Muscle of leg (tissue), 11 donors: ENCODE measurements around the gene TES. TPM values are rescaled to one million over a fixed set of nuclear protein-coding genes. Genes with fewer than 3 reads are reported as not detected.
A peak's percentile ranks its signal among the peaks of the same experiment; 100 is the strongest.
"Not testable (repeated sequence)": the region's sequence is repeated elsewhere in the genome, so short reads cannot be mapped to it uniquely, and the experiment has no call there.

ENCODE experiments used
- DNase-seq: peaks from one replicate; pipeline ENCODE4 v3.0.0; 2013
- H3K27ac ChIP-seq: one replicate; pipeline ENCODE4 v1.5.1; 2013; ENCODE audit warnings: mild to moderate bottlenecking, low read length, control low read depth
- H3K27me3 ChIP-seq: one replicate; pipeline ENCODE4 v1.6.1; 2013; ENCODE audit warnings: low read length; ENCODE audit not compliant: control insufficient read depth, insufficient read depth
- H3K36me3 ChIP-seq: one replicate; pipeline ENCODE4 v1.6.1; 2013; ENCODE audit warnings: low read length; ENCODE audit not compliant: control insufficient read depth, insufficient read depth
- H3K4me1 ChIP-seq: one replicate; pipeline ENCODE4 v1.6.1; 2013; ENCODE audit warnings: low read length; ENCODE audit not compliant: control insufficient read depth, insufficient read depth
- H3K4me3 ChIP-seq: one replicate; pipeline ENCODE4 v1.5.1; 2013; ENCODE audit warnings: low read length, control low read depth
- H3K9me3 ChIP-seq: replicated peaks from 2 replicates; pipeline ENCODE4 v1.6.1; 2013; ENCODE audit warnings: low read depth, low read length; ENCODE audit not compliant: control insufficient read depth
- WGBS: methylation state at CpG from one replicate; pipeline ENCODE4 v1.1.5; 2013; ENCODE audit warnings: missing lambda C conversion rate; ENCODE audit not compliant: insufficient coverage; 5-methylcytosine and 5-hydroxymethylcytosine counted together
- polyA plus RNA-seq, 8 donors: library from polyadenylated mRNA; unstranded; fragments of 120-200 nt; gene quantifications; one replicate each; pipeline versions ENCODE4 v1.2.1 to v1.2.3, GENCODE V29; 2013; ENCODE audit warnings: inconsistent platforms in 1 of 8, low replicate concordance in 1 of 8; ENCODE audit not compliant: insufficient read length in 8 of 8, insufficient read depth in 1 of 8
- total RNA-seq: library from RNA; stranded (reverse); fragments of 120-200 nt; gene quantifications from one replicate; pipeline ENCODE4 v1.2.4, GENCODE V29; 2013

Gene TES
- total and polyA plus RNA-seq, 9 donors: 15.6 to 36.7 (median 22.2) TPM

DNA sequence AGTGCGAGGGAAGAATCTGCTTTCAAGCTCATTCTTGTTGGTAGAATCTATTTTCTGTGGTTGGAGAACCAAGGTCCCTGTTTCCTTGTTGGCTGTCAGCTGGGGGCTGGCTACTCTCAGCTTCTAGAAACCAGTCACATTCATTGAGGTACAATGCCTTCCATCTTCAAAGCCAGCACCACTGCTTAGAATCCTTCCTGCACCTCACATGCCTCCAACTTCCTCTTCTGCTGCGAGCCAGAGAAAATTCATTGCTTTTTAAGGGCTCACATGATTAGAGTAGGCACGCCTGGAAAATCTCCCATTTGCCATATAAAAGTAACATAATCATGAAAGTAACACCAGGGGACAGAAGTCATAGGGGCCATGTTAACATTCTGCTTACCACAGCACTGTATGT lies 28.7 kb downstream of the TES start:
- Histone ChIP-seq H3K36me3 (no peaks in the 10 kb centered on the region), H3K27ac (no peak overlapping the region), H3K4me1 (no peaks in the 10 kb centered on the region), H3K9me3 (no peaks in the 10 kb centered on the region), H3K4me3 (no peak overlapping the region), H3K27me3 (no peaks in the 10 kb centered on the region)
- no peak for DNase-seq
- WGBS: 100% methylated on average over 1 of the region's 3 CpGs

DNA sequence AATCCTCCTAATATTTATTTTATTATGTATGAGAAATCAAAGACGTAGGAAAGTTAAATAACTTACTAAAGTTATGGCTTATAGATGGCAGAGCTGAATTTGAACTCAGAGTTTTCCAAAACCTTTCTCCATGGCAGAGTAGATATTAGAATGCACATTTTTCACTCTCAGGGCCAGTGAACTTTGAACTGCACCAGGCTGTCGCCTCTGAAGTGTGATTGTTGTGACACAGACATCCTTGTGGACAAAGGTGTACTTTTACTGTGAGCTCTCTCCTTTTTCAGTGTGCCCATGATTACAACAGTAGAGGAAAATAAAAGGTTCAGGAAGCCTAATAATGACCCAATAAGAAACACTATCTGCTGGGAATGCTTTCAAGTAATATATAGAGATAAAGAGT lies 29.1 kb downstream of the TES start:
- H3K27ac ChIP-seq: no peak overlapping the region
- H3K4me1 ChIP-seq: no peaks in the 10 kb centered on the region
- H3K27me3 ChIP-seq: no peaks in the 10 kb centered on the region
- no peak overlapping the region for H3K4me3 ChIP-seq
- H3K36me3 ChIP-seq: no peaks in the 10 kb centered on the region
- no peak for DNase-seq
- peaks cover 3% of the 10 kb centered on the region for H3K9me3 ChIP-seq
- no CpG with 5 or more reads among the region's 2 CpGs for WGBS

DNA sequence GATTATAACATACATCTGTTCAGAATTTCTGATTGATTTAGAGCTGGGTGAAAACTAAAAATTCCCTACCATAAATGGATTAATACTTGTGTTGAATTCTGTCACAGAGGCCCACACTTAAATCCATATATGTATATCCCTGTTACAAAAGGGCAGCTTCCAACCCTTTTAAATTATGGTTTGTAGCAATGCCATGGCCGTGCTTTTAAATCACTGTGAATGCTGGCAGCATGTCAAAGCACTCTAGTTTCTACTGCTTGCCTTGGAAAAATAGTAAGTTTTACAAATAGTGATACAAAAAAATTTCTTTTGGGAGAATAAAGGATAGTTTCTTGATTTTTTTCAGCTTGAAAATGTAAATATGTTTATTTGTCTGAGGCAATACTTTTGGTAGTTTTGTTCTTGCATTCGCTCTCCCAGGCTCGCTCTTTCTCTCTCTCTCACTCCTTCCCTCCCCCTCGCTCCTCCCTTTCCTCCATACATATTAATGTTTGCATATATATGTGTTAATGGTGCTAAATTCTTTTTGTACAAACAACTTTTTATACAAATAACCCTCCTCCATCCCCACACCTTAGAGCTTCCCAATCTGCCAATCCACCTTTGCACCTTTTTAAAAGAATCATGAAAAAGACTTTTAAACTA lies 29.8 kb downstream of the TES start:
- H3K27ac ChIP-seq: no peak overlapping the region

DNA sequence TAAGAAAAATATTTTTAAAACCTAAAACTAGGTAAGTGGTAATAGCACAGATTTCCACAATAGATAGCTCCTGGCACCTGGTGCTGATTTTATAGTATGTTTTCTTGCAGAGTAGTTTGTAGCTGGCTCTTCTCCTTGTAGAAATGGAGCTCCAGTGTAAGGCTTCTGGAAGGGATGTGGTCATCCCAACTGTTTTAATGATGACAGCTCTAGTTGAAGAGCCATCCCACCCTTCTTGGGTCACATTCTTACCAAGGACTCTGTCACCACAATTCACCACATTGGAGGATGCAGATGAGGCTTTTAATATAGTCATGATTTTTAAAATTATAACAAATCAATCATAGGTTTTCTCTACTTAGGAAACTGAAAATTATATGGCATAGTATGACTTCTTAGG lies 31.0 kb downstream of the TES start:
- Histone ChIP-seq H3K4me3 (no peak overlapping the region), H3K36me3 (no peaks in the 10 kb centered on the region), H3K27me3 (no peaks in the 10 kb centered on the region), H3K27ac (no peak overlapping the region), H3K9me3 (peaks cover 7% of the 10 kb centered on the region), H3K4me1 (no peaks in the 10 kb centered on the region)
- no peak for DNase-seq

More for the DNA sequence above, 29.8 kb downstream of the TES start:
- WGBS: no CpG with 5 or more reads among the region's 4 CpGs
- Histone ChIP-seq H3K4me1 (no peaks in the 10 kb centered on the region), H3K36me3 (no peaks in the 10 kb centered on the region), H3K27me3 (no peaks in the 10 kb centered on the region), H3K4me3 (no peak overlapping the region), H3K9me3 (peaks cover 7% of the 10 kb centered on the region)
- peak; percentile 64 for DNase-seq

DNA sequence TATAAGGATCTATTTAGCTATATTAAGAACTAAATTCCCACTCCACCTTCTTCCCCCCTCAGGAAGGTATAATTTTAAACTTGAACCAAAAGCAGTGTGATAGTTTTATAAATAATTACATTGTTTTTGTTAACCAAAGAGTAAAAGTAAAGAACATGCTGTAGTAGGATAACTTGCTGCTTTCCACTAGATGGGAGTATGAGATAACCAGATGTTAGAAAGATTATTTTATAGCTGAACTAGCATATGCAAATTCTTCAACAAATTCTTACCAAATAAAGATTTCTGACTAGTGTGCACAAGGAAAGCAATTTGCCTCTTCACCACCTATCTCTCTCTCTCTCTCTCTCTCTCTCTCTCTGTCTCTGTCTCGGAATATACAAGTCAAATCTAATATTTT lies 31.8 kb downstream of the TES start:
- Histone ChIP-seq H3K4me1 (no peaks in the 10 kb centered on the region), H3K4me3 (no peak overlapping the region), H3K27me3 (no peaks in the 10 kb centered on the region), H3K36me3 (no peaks in the 10 kb centered on the region), H3K9me3 (peaks cover 7% of the 10 kb centered on the region), H3K27ac (no peak overlapping the region)
- no CpG with 5 or more reads among the region's 1 CpG for WGBS
- DNase-seq: no peak

DNA sequence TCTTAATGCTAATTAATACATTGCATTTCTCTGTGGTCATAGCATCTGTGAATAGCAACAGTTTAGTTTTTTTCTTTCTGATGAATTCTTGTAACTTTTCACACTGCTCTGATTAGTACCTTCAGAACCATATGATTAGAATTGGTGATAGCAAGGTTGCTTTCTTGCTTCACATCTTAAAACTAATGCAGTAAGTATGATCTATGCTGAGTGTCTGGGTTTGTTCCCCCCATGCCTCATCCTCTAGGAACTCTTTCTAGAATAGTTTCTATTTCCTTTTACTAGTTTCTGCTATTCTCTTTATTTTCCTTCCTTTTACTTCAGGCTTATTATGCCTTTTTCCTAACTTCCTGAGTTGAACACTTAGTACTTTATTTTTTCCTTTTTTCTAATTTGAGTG lies 32.4 kb downstream of the TES start:
- H3K9me3 ChIP-seq: peaks cover 7% of the 10 kb centered on the region
- no peak overlapping the region for H3K27ac ChIP-seq
- no peak overlapping the region for H3K4me3 ChIP-seq
- no peaks in the 10 kb centered on the region for H3K27me3 ChIP-seq
- no peak for DNase-seq
- H3K36me3 ChIP-seq: no peaks in the 10 kb centered on the region
- no peaks in the 10 kb centered on the region for H3K4me1 ChIP-seq

DNA sequence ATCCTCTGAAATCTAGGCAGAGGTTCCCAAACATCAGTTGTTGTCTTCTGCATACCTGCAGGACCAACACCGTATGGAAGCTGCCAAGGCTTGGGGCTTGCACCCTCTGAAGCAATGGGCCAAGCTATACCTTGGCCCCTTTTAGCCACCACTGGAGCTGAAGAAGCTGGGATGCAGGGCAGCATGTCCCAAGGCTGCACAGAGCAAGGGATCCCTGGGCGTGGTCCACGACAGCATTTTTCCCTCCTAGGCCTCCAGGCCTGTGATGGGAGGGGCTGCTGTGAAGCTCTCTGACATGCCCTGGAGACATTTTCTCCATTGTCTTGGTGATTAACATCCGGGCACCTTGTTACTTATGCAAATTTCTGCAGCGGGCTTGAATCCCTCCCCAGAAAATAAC lies 34.5 kb downstream of the TES start:
- not testable (repeated sequence) for H3K4me1 ChIP-seq, H3K4me3 ChIP-seq, H3K27me3 ChIP-seq, H3K36me3 ChIP-seq, H3K9me3 ChIP-seq, DNase-seq, H3K27ac ChIP-seq
- 97% methylated on average over 3 of the region's 5 CpGs for WGBS

DNA sequence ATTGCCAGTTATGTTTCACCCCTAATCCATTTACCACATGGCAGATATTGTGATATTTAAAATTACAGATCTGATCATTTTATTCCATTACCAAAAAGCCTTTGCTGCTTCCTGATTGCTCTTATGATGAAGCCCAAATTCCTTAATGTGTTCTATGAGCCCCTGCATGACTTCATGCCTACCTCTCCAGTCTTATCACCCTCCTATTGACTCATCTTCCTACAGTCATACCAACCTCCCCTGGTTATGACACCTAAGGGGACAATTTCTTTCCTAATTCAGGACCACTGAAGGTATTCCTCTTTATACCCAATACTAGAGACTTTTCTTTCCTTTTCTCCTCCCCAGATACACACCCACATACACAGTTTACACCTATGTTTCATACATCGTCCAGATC lies 36.0 kb downstream of the TES start:
- Histone ChIP-seq H3K4me1 (no peaks in the 10 kb centered on the region), H3K36me3 (peaks cover 6% of the 10 kb centered on the region), H3K27me3 (no peaks in the 10 kb centered on the region), H3K4me3 (no peak overlapping the region), H3K9me3 (peaks cover 7% of the 10 kb centered on the region), H3K27ac (no peak overlapping the region)
- 100% methylated on average over 1 of the region's 1 CpG for WGBS
- no peak for DNase-seq

DNA sequence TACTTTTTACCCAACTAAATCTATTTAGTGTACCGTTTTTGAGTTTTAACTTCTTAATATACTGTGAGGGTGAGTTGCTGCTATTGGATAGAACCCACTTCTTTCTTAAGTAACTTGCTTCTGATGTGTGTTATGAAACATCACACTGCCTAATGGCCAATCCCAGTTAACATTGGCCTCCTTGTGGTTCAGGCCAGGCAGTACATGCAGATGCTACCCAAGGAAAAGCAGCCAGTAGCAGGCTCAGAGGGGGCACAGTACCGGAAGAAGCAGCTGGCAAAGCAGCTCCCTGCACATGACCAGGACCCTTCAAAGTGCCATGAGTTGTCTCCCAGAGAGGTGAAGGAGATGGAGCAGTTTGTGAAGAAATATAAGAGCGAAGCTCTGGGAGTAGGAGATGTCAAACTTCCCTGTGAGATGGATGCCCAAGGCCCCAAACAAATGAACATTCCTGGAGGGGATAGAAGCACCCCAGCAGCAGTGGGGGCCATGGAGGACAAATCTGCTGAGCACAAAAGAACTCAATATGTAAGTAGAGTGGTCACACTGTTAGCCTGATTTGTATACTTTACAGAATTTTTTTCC lies 39.7 kb downstream of the TES start:
- Histone ChIP-seq H3K4me1 (no peaks in the 10 kb centered on the region), H3K4me3 (no peak overlapping the region), H3K36me3 (peaks cover 6% of the 10 kb centered on the region), H3K27ac (no peak overlapping the region), H3K9me3 (no peaks in the 10 kb centered on the region), H3K27me3 (no peaks in the 10 kb centered on the region)
- no peak for DNase-seq
- WGBS: 79% methylated on average over 2 of the region's 3 CpGs

DNA sequence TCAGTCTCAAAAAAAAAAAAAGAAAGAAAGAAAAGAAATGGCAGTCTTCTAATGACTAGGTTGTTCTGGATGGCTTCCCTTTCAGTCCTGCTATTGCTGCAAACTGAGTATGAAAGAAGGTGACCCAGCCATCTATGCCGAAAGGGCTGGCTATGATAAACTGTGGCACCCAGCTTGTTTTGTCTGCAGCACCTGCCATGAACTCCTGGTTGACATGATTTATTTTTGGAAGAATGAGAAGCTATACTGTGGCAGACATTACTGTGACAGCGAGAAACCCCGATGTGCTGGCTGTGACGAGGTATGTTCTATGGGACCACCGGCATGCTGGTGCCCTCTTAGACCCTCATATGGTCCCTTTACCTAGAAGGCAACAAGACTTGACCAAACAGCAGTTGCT lies 41.3 kb downstream of the TES start:
- Histone ChIP-seq H3K27ac (no peak overlapping the region), H3K4me1 (no peaks in the 10 kb centered on the region), H3K27me3 (no peaks in the 10 kb centered on the region), H3K9me3 (no peaks in the 10 kb centered on the region), H3K4me3 (no peak overlapping the region), H3K36me3 (peaks cover 6% of the 10 kb centered on the region)
- DNase-seq: no peak
- 83% methylated on average over 1 of the region's 5 CpGs for WGBS

DNA sequence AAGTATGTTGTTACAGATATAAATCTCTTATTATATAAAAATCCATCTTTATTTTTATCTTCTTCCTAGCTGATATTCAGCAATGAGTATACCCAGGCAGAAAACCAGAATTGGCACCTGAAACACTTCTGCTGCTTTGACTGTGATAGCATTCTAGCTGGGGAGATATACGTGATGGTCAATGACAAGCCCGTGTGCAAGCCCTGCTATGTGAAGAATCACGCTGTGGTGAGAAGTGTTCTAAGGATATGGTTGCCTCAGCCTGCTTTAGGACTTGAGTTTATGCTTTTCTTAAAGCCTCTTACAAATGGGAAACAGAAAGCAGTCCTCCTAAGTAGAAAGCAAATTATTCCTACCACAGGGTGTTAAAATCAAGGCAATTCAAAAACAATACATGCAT lies 41.9 kb downstream of the TES start:
- H3K27me3 ChIP-seq: no peaks in the 10 kb centered on the region
- no peak overlapping the region for H3K27ac ChIP-seq
- WGBS: 63% methylated on average over 2 of the region's 3 CpGs
- no peak overlapping the region for H3K4me3 ChIP-seq
- DNase-seq: no peak
- H3K36me3 ChIP-seq: peaks cover 6% of the 10 kb centered on the region
- H3K4me1 ChIP-seq: no peaks in the 10 kb centered on the region
- H3K9me3 ChIP-seq: no peaks in the 10 kb centered on the region
